ENCODE results near the gene MZB1. TPM values are rescaled to one million over a fixed set of nuclear protein-coding genes. Genes with fewer than 3 reads are reported as not detected.

The MZB1 gene
- total RNA-seq, 1 donor, result 0.18 TPM

GRCh38 chr5:139343476-139343875 lies 46.2 kb downstream of the MZB1 start:
- H3K4me3 ChIP-seq (ENCODE audit: low read depth, low read length), result peak overlapping the region; percentile 99
- no peak for TF ChIP-seq CTCF (IDR thresholded peaks at IDR 0.05; ENCODE audit: insufficient read depth, low read length)
- DNase-seq (ENCODE audit: low read depth), result no peak

- no peak for DNase-seq (ENCODE audit: low read depth)
- TF ChIP-seq CTCF (IDR thresholded peaks at IDR 0.05; ENCODE audit: insufficient read depth, low read length), result no peak
- peak overlapping the region; percentile 99 for H3K4me3 ChIP-seq (ENCODE audit: low read depth, low read length)
These were observed 47.3 kb downstream of the MZB1 start for GRCh38 chr5:139342423-139342723.

DNA sequence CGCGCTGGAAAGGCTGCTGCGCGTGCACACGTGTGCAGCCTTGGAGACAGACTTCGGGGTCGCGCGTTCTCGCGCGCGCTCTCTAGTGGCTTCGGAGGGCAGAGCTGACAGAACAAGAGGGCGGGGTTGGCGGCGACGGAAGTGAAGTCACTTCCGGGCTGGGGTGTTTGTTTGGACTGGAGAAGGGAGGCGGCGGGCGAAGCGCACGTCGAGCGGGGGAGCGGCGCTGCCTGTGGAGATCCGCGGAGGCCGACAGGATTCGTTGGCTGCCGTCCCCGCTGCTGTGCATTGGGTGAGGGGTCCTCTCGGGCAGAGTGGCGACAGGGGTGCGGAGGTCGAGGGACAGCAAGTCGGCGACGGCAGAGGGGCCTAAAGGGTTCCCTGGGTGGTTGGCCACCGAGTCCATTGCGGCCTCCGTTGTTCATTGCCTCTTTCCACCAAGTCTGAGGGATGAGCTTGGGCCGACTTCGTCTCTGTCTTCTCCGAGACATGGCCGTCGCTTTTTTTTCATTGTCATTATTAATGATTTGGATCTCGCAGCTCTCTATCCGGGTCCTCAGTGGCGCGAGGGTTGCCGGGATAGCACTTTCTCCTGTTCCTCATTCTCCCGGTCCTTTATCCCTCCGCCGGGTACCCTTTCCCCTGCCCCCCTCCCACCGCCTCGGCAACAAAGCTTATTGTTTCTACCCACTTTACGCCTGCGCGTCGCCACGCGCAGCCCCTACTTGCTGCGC lies 47.9 kb downstream of the MZB1 start, which contains the start of gene PAIP2:
TSS of gene PAIP2 (plus strand) at position 166 of the 734 bp plus-strand sequence. CDS start 21,931 bp downstream, outside the sequence.
- peak; percentile 96 for DNase-seq (ENCODE audit: low read depth)
- peak within 1 kb of the TSS; percentile 99 for H3K4me3 ChIP-seq (ENCODE audit: low read depth, low read length)
- TF ChIP-seq CTCF (IDR thresholded peaks at IDR 0.05; ENCODE audit: insufficient read depth, low read length), result peak; percentile 76

DNA sequence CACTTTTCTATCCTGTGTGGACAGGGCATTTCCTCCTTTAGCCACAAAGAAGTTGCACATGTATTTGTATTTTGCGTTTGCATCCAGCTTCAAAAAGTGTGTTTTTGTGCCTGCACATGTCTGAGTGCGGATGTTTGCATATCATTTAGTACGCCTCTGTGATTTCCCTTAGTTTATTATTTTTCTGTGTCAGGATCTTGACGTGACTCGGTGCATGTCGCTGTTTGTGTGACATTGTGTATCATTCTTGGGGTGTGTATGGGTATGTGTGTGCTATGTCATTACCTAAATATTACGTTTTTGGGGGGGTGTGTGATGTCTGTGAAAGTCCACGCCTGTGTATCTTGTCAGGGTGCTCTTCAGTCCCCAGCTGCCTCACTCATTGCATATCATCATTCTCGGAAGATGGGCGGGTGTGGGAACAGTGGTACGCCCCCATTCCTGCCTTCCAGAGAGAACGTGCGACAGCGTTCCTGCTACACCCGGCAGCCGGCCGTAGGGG lies 48.5 kb downstream of the MZB1 start:
- DNase-seq (ENCODE audit: low read depth), result no peak
- TF ChIP-seq CTCF (IDR thresholded peaks at IDR 0.05; ENCODE audit: insufficient read depth, low read length), result no peak
- H3K4me3 ChIP-seq (ENCODE audit: low read depth, low read length), result peak overlapping the region; percentile 99

DNA sequence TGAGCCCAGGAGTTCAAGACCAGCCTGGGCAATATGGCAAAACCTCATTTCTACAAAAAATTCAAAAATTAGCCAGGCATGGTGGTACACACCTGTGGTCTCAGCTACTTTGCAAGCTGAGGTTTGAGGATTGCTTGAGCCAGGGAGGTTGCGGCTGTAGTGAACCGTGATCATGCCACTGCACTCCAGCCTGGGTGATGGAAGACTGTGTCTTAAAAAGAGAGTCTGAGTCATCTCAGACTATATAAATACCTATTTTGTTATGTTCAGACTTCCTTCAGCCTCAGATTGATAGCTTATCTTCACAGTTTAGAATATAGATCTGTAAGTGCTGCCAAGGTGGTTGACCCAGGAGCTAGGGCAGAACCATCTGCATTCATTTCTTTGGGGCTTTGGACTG lies 49.7 kb downstream of the MZB1 start:
- no peak for TF ChIP-seq CTCF (IDR thresholded peaks at IDR 0.05; ENCODE audit: insufficient read depth, low read length)
- DNase-seq (ENCODE audit: low read depth), result no peak
- no peak overlapping the region for H3K4me3 ChIP-seq (ENCODE audit: low read depth, low read length)

Other genes with a start within 250 kb of the MZB1 start
- 31.7 and 68.0 TPM in 2 replicates for gene SIL1, start 191.5 kb downstream of the MZB1 start, total RNA-seq (ENCODE audit: low replicate concordance)
- 274 and 438 TPM in 2 replicates for gene MATR3, start 96.2 kb downstream of the MZB1 start, total RNA-seq (ENCODE audit: low replicate concordance)
- gene PAIP2, start 48.1 kb downstream of the MZB1 start, total RNA-seq (ENCODE audit: low replicate concordance), result 70.9 and 77.3 TPM in 2 replicates
- not detected in 2 replicates for gene SLC23A1, start 6.6 kb downstream of the MZB1 start, total RNA-seq (ENCODE audit: low replicate concordance)
- gene PROB1, start 5.2 kb upstream of the MZB1 start, total RNA-seq (ENCODE audit: low replicate concordance), result 0.99 and 1.8 TPM in 2 replicates
- 1.8 and 2.0 TPM in 2 replicates for gene SPATA24, start 14.2 kb upstream of the MZB1 start, total RNA-seq (ENCODE audit: low replicate concordance)
- gene DNAJC18, start 49.6 kb upstream of the MZB1 start, total RNA-seq (ENCODE audit: low replicate concordance), result 4.7 and 9.9 TPM in 2 replicates
- 0.36 and 1.1 TPM in 2 replicates for gene ECSCR, start 72.8 kb upstream of the MZB1 start, total RNA-seq (ENCODE audit: low replicate concordance)
- gene SMIM33, start 81.1 kb upstream of the MZB1 start, total RNA-seq (ENCODE audit: low replicate concordance), result not detected in 2 replicates
- gene STING1, start 92.8 kb upstream of the MZB1 start, total RNA-seq (ENCODE audit: low replicate concordance), result 15.0 and 42.1 TPM in 2 replicates
- 71.8 and 137 TPM in 2 replicates for gene UBE2D2, start 171.4 kb upstream of the MZB1 start, total RNA-seq (ENCODE audit: low replicate concordance)